ENCODE results near the gene PHOX2B.
A peak's percentile ranks its signal among the peaks of the same experiment; 100 is the strongest.

PHOX2B gene

DNA sequence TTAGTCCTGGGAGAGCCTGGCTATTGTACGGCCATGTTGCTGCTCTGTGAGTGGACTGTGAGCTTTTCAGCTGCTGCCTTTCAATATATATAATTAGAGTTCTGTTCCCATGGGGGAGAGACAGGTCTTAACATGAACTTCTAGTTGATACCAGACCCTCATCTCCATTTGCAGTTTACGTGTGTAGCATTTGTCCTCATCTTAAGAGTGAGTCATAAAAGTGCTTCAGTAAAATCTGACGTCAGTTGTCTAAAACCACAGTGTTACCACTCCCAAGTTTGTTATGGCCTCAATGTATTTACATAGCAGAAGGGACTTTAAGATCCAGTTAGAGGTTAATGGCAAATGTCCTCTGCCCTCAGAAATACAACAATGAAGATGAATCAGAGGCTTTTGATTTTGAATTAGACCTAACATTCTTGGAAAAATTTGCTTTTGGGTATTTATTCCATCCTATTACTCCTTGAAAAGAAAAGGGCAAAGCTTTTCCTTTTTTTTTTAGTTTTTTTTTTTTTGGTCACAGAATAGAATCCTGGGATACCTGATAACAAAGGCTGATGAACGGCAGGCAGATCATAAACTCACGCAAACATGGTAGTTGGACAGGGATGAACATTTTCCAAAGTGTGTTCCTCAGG, 38.6 kb downstream of the PHOX2B start:
- DNase-seq: peak; percentile 82

DNA sequence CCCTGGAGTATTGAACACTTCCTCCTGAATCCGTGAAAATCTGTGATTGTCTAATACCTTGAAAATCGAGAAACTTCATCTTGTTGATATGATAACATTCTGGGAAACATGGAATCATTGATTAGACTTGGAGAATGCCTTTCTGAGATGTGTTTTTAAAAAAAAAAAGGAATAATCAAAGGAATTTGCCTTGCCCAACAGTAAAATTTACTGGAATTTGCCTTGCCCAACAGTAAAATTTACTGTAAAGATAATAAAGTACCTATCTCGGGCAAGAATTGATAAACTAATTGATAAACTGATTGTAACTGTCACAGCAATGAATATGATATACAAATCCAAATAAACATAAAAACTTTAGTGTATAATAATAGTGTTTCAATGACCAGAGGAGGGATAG, 44.7 kb downstream of the PHOX2B start:
- no peak for DNase-seq

- DNase-seq: no peak
These were observed 45.8 kb downstream of the PHOX2B start for GRCh38 chr4:41702770-41703169.

- no peak for DNase-seq
These were observed 46.5 kb downstream of the PHOX2B start for GRCh38 chr4:41701983-41702382.

DNA sequence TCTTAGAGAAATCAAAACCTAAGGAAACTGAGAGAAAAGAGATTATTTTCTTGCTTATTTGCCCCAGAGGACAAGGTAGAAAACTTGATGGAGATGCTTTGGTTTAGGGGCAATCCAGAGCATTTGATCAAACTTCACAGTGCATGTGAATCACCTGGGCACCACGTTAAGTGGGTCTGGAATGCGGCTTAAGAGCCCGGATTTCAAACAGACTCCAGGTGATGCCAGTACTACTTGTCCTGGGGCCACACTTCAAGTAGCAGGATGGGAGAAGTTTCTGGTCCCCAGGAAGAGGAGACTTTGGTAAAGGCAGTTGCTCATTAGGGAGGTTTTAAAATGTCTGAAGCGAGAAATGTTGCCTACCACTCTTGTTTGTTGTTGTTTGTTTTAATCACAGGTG, 51.8 kb downstream of the PHOX2B start:
- DNase-seq: no peak

- no peak for DNase-seq
These were observed 52.4 kb downstream of the PHOX2B start for GRCh38 chr4:41696131-41696530.
